H9 (cell line): ENCODE measurements around the gene MED27. TPM values are rescaled to one million over a fixed set of nuclear protein-coding genes. Genes with fewer than 3 reads are reported as not detected.

Experiments
- DNase-seq: peaks from one replicate; pipeline ENCODE4 v3.0.0-alpha.2; 2017
- H2AFZ ChIP-seq: one replicate; pipeline ENCODE4 v1.6.1; 2013; ENCODE audit warnings: mild to moderate bottlenecking, low read length, control low read depth, moderate library complexity
- H2AK5ac ChIP-seq: 2 replicates; pipeline ENCODE4 v1.6.1; 2013; ENCODE audit warnings: low read length, control low read depth, mixed read lengths; ENCODE audit not compliant: insufficient read length
- H2BK120ac ChIP-seq: one replicate; pipeline ENCODE4 v1.6.1; 2013; ENCODE audit warnings: low read depth, mild to moderate bottlenecking, low read length, control low read depth, inconsistent platforms; ENCODE audit not compliant: poor library complexity, severe bottlenecking
- H2BK12ac ChIP-seq: 2 replicates; pipeline ENCODE4 v1.6.1; 2013; ENCODE audit warnings: low read length, control low read depth, mixed read lengths, low read depth; ENCODE audit not compliant: insufficient read length
- H2BK15ac ChIP-seq: 2 replicates; pipeline ENCODE4 v1.6.1; 2013; ENCODE audit warnings: low read depth, low read length, control low read depth
- H2BK20ac ChIP-seq: one replicate; pipeline ENCODE4 v1.6.1; 2013; ENCODE audit warnings: low read depth, mild to moderate bottlenecking, low read length, control low read depth, inconsistent platforms; ENCODE audit not compliant: poor library complexity, severe bottlenecking
- H2BK5ac ChIP-seq: 2 replicates; pipeline ENCODE4 v1.6.1; 2013; ENCODE audit warnings: low read length, control low read depth, mixed read lengths; ENCODE audit not compliant: insufficient read length
- H3K14ac ChIP-seq: 2 replicates; pipeline ENCODE4 v1.6.1; 2013; ENCODE audit warnings: low read length, control low read depth; ENCODE audit not compliant: insufficient read depth
- H3K18ac ChIP-seq: 2 replicates; pipeline ENCODE4 v1.6.1; 2013; ENCODE audit warnings: low read depth, mild to moderate bottlenecking, mixed read lengths, low read length, control low read depth; ENCODE audit not compliant: insufficient read length
- H3K23ac ChIP-seq: 2 replicates; pipeline ENCODE4 v1.6.1; 2013; ENCODE audit warnings: low read length, control low read depth, mixed read lengths, low read depth; ENCODE audit not compliant: insufficient read length
- H3K23me2 ChIP-seq: 2 replicates; pipeline ENCODE4 v1.6.1; 2013; ENCODE audit warnings: low read depth, mild to moderate bottlenecking, mixed read lengths, low read length, control low read depth; ENCODE audit not compliant: insufficient read length, poor library complexity, severe bottlenecking
- H3K27ac ChIP-seq: 2 replicates; pipeline ENCODE4 v1.5.1; 2013; ENCODE audit warnings: low read length, control low read depth, mixed read lengths, low read depth; ENCODE audit not compliant: insufficient read length
- H3K27me3 ChIP-seq: 2 replicates; pipeline ENCODE4 v1.6.1; 2013; ENCODE audit warnings: low read length, control low read depth, inconsistent platforms; ENCODE audit not compliant: insufficient read depth
- H3K4ac ChIP-seq: 2 replicates; pipeline ENCODE4 v1.6.1; 2013; ENCODE audit warnings: low read depth, mild to moderate bottlenecking, control low read depth, inconsistent platforms, low read length, moderate library complexity
- H3K4me1 ChIP-seq: 2 replicates; pipeline ENCODE4 v1.6.1; 2013; ENCODE audit warnings: low read length, control low read depth, inconsistent platforms; ENCODE audit not compliant: insufficient read depth
- H3K4me2 ChIP-seq: 2 replicates; pipeline ENCODE4 v1.6.1; 2013; ENCODE audit warnings: low read length, control low read depth, mixed read lengths; ENCODE audit not compliant: insufficient read length, insufficient read depth
- H3K56ac ChIP-seq: 2 replicates; pipeline ENCODE4 v1.6.1; 2013; ENCODE audit warnings: low read depth, mild to moderate bottlenecking, mixed read lengths, low read length, control low read depth; ENCODE audit not compliant: insufficient read length
- H3K79me1 ChIP-seq: 2 replicates; pipeline ENCODE4 v1.6.1; 2013; ENCODE audit warnings: low read depth, mild to moderate bottlenecking, moderate library complexity, low read length, control low read depth, inconsistent platforms; ENCODE audit not compliant: insufficient read depth, poor library complexity, severe bottlenecking
- H3K79me2 ChIP-seq: 2 replicates; pipeline ENCODE4 v1.6.1; 2013; ENCODE audit warnings: low read length, control low read depth, inconsistent platforms; ENCODE audit not compliant: insufficient read depth
- H3K9ac ChIP-seq: 2 replicates; pipeline ENCODE4 v1.6.1; 2013; ENCODE audit warnings: low read length, control low read depth, mixed read lengths; ENCODE audit not compliant: insufficient read length; ENCODE audit errors: extremely low read depth
- H3K9me3 ChIP-seq: one replicate; pipeline ENCODE4 v1.6.1; 2013; ENCODE audit warnings: low read depth, low read length, inconsistent platforms; ENCODE audit not compliant: control insufficient read depth
- H3T11ph ChIP-seq: one replicate; pipeline ENCODE4 v1.6.1; 2013; ENCODE audit warnings: mild to moderate bottlenecking, low read length, control low read depth, inconsistent platforms
- H4K20me1 ChIP-seq: one replicate; pipeline ENCODE4 v1.6.1; 2013; ENCODE audit not compliant: control insufficient read depth, insufficient read length, insufficient read depth
- H4K5ac ChIP-seq: 2 replicates; pipeline ENCODE4 v1.6.1; 2013; ENCODE audit warnings: low read depth, mild to moderate bottlenecking, mixed read lengths, low read length, control low read depth; ENCODE audit not compliant: insufficient read length
- H4K8ac ChIP-seq: replicated peaks from 2 replicates; pipeline ENCODE4 v1.6.1; 2013; ENCODE audit warnings: low read length, control low read depth, mixed read lengths, low read depth; ENCODE audit not compliant: insufficient read length
- H4K91ac ChIP-seq: 2 replicates; pipeline ENCODE4 v1.6.1; 2013; ENCODE audit warnings: low read depth, mild to moderate bottlenecking, moderate library complexity, mixed read lengths, low read length, control low read depth; ENCODE audit not compliant: insufficient read length
- H3K27ac Mint-ChIP-seq, 3 experiments: 2 replicates in 2 of 3; 3 replicates in 1 of 3; pipeline ENCODE4 v1.8.0; 2020 to 2021; ENCODE audit warnings: mixed read lengths in 3 of 3, mild to moderate bottlenecking in 1 of 3, moderate library complexity in 1 of 3
- H3K27me3 Mint-ChIP-seq: 2 replicates; pipeline ENCODE4 v1.8.0; 2021; ENCODE audit warnings: low read depth, mild to moderate bottlenecking, moderate library complexity, mixed read lengths
- H3K36me3 Mint-ChIP-seq, 3 experiments: 2 replicates in 2 of 3; 3 replicates in 1 of 3; pipeline ENCODE4 v1.8.0; 2020 to 2021; ENCODE audit warnings: low read depth in 3 of 3, mixed read lengths in 3 of 3; ENCODE audit not compliant: insufficient read depth in 1 of 3
- H3K4me1 Mint-ChIP-seq, 2 experiments: 2 replicates each; pipeline ENCODE4 v1.8.0; 2020; ENCODE audit warnings: mixed read lengths in 2 of 2
- H3K4me3 Mint-ChIP-seq, 2 experiments: 2 replicates in 1 of 2; 3 replicates in 1 of 2; pipeline ENCODE4 v1.8.0; 2020 to 2021; ENCODE audit warnings: mild to moderate bottlenecking in 2 of 2, mixed read lengths in 2 of 2, moderate library complexity in 1 of 2
- H3K9me3 Mint-ChIP-seq, 2 experiments: 2 replicates in 1 of 2; 3 replicates in 1 of 2; pipeline ENCODE4 v1.8.0; 2020; ENCODE audit warnings: mild to moderate bottlenecking in 2 of 2, mixed read lengths in 2 of 2, moderate library complexity in 1 of 2
- CTCF ChIP-seq: fragments of 200-600 bp; sonication (generic); conservative IDR thresholded peaks from 3 replicates; pipeline ENCODE4 v1.8.0; 2021; ENCODE audit warnings: antibody characterized with exemption, mild to moderate bottlenecking
- WGBS: extraction: QIAGEN DNeasy Blood & Tissue Kit; methylation state at CpG from one replicate; pipeline ENCODE4 v1.1.7; 2013; ENCODE audit warnings: missing lambda C conversion rate, low lambda C conversion rate, mixed read lengths; ENCODE audit not compliant: insufficient read length; ENCODE audit errors: extremely low coverage; 5-methylcytosine and 5-hydroxymethylcytosine counted together
- total RNA-seq: library from RNA; stranded (reverse); gene quantifications from 2 replicates; pipeline ENCODE4 v1.2.1, GENCODE V29; 2021

Gene MED27
- total RNA-seq, 1 experiment from 2014 or later: 33.5 TPM

- no peak overlapping the region for H4K8ac ChIP-seq
- H2AK5ac ChIP-seq: no peak overlapping the region
- no peak overlapping the region for H3K56ac ChIP-seq
- no peak overlapping the region for H2BK5ac ChIP-seq
- Mint-ChIP-seq H3K4me3 (no peak overlapping the region), H3K4me1 (peaks cover 20 to 23% of the 10 kb centered on the region in 2 experiments), H3K36me3 (peaks cover 11 to 16% (median 12%) of the 10 kb centered on the region in 3 experiments), H3K27ac (no peak overlapping the region), H3K9me3 (peaks cover 0 to 9% of the 10 kb centered on the region in 2 experiments; a peak in 1 of 5 replicates), H3K27me3 (no peaks in the 10 kb centered on the region)
- no peaks in the 10 kb centered on the region for H3K27me3 ChIP-seq
- no peaks in the 10 kb centered on the region for H3K9me3 ChIP-seq
- WGBS: no CpG with 5 or more reads among the region's 3 CpGs
- TF ChIP-seq CTCF: no peak
- peaks cover 2% of the 10 kb centered on the region for H3K79me1 ChIP-seq
- no peak overlapping the region for H3K4ac ChIP-seq
- DNase-seq: no peak
- no peak overlapping the region for H2BK12ac ChIP-seq
- no peak overlapping the region for H2AFZ ChIP-seq
- no peak overlapping the region for H2BK120ac ChIP-seq
- H3K23me2 ChIP-seq: no peaks in the 10 kb centered on the region
- no peaks in the 10 kb centered on the region for H3K79me2 ChIP-seq
- H3K18ac ChIP-seq: no peak overlapping the region
- H3K4me2 ChIP-seq: no peak overlapping the region
- no peak overlapping the region for H3K27ac ChIP-seq
- H4K5ac ChIP-seq: no peak overlapping the region
- H3K14ac ChIP-seq: no peak overlapping the region
- H2BK20ac ChIP-seq: no peak overlapping the region
- no peak overlapping the region for H3K23ac ChIP-seq
- H3K4me1 ChIP-seq: peaks cover 2% of the 10 kb centered on the region; the same call in 1 of the 2 replicates
- H3T11ph ChIP-seq: no peak overlapping the region
- H4K91ac ChIP-seq: no peak overlapping the region
- no peaks in the 10 kb centered on the region for H4K20me1 ChIP-seq
- no peak overlapping the region for H2BK15ac ChIP-seq
- H3K9ac ChIP-seq: no peak overlapping the region
Measured at GRCh38 chr9:132055756-132056155, 23.9 kb downstream of the MED27 start.
